NCI-H146 (cell line): ENCODE data around the gene FAM124B.

Experiments used
- DNase-seq: peaks from one replicate; lab custom pipeline; 2025; lab: John Stamatoyannopoulos, UW

FAM124B gene

DNA sequence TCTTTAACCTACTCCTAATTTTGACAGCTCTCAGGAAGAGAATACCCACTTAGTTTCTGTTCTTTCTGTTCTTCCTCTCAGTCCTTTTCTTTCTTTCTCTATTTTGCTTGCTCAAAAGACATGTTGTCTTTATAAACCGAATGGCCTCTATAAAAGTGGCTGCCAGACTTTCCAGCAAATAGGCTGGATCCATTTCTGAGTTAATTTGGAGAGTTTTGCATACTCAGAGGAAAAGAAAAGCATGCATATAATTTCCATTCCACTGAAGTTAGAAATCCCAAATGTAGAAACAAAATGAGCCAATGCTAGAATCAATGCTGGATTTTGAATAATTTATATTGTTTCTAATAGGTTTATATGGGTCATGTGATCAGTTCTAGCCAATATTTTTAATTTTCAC is 65.9 kb downstream of the FAM124B start:
- DNase-seq = no peak

GRCh38 chr2:224334726-224335125 is 67.2 kb downstream of the FAM124B start:
- DNase-seq = no peak

- no peak for DNase-seq
Measured at GRCh38 chr2:224333726-224334482, 68.0 kb downstream of the FAM124B start.

DNA sequence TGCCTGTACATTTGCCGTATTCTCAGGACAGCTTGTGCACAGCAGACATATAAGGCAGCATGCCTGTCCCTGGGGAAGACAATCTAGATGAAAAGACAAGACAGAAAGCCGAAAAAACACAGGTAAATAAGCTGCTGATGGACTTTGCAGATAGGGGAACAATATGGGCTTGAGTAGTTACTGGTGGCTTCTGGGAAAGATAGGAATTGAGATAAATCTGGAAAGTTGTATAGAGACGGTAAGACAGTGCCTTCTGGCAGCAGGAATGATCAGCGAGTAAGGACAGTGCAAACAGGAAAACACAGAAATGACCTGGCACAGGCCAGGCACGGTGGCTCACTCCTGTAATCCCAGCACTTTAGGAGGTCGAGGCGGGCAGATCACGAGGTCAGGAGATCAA is 70.2 kb downstream of the FAM124B start:
- DNase-seq = no peak

DNA sequence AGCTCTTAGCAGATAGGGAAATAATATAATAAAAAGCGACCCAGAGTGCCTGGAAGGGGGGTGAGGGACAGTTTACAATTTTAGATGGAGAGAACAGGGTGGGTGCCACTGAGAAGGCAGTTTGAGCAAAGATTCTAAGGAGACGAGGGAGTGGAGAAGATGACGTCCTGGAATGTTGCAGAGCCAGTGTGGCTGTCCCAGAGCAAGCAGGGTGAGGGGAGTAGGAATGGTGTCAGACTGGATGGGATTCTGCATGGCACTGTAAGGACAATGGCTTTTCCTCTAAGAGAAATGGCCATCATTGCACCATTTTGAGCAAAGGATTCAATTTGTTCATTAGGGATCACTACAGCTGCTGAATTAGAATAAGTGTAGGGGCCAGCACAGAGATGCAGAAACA is 73.1 kb downstream of the FAM124B start:
- DNase-seq = no peak
